RWPE2 (cell line): ENCODE data around the gene DMAC2L.
"Not testable (repeated sequence)": the region's sequence is repeated elsewhere in the genome, so short reads cannot be mapped to it uniquely, and the experiment has no call there.

ENCODE experiments used
- ATAC-seq: fragments of 200-7000 bp; cut with Tn5 transposase; 3 replicates; pipeline ENCODE4 v1.9.1; 2021; ENCODE audit warnings: low read depth
- DNase-seq: peaks from one replicate; pipeline ENCODE4 v3.0.0-alpha.2; 2020; ENCODE audit warnings: low spot score
- H3K27ac ChIP-seq: fragments of 450-650 bp; 2 replicates; pipeline ENCODE4 v1.5.1; 2017; ENCODE audit warnings: mild to moderate bottlenecking; ENCODE audit not compliant: poor library complexity, severe bottlenecking
- H3K27me3 ChIP-seq: fragments of 250-450 bp; sonication (Bioruptor Pico); 2 replicates; pipeline ENCODE4 v1.5.1; 2021; ENCODE audit warnings: mild to moderate bottlenecking, moderate library complexity; ENCODE audit not compliant: insufficient read depth, poor library complexity, severe bottlenecking
- H3K36me3 ChIP-seq: fragments of 250-450 bp; sonication (Bioruptor Pico); 2 replicates; pipeline ENCODE4 v1.5.1; 2020; ENCODE audit warnings: low read depth, mild to moderate bottlenecking, moderate library complexity
- H3K4me1 ChIP-seq: fragments of 250-450 bp; sonication (Bioruptor Pico); 2 replicates; pipeline ENCODE4 v1.5.1; 2021; ENCODE audit warnings: mild to moderate bottlenecking, moderate library complexity; ENCODE audit not compliant: insufficient read depth, poor library complexity, severe bottlenecking
- H3K4me3 ChIP-seq: fragments of 250-450 bp; sonication (Bioruptor Pico); 2 replicates; pipeline ENCODE4 v1.5.1; 2021; ENCODE audit warnings: mild to moderate bottlenecking, moderate library complexity; ENCODE audit not compliant: severe bottlenecking
- H3K9me3 ChIP-seq: fragments of 250-450 bp; sonication (Bioruptor Pico); 2 replicates; pipeline ENCODE4 v1.5.1; 2021; ENCODE audit warnings: mild to moderate bottlenecking, moderate library complexity; ENCODE audit not compliant: severe bottlenecking
- TF ChIP-seq, protein P1 (sequence below): fragments of 450-650 bp; IDR thresholded peaks from one replicate; pipeline ENCODE4 v1.5.1; 2017; ENCODE audit warnings: mild to moderate bottlenecking, moderate library complexity; ENCODE audit not compliant: poor library complexity, severe bottlenecking

DMAC2L gene

DNA sequence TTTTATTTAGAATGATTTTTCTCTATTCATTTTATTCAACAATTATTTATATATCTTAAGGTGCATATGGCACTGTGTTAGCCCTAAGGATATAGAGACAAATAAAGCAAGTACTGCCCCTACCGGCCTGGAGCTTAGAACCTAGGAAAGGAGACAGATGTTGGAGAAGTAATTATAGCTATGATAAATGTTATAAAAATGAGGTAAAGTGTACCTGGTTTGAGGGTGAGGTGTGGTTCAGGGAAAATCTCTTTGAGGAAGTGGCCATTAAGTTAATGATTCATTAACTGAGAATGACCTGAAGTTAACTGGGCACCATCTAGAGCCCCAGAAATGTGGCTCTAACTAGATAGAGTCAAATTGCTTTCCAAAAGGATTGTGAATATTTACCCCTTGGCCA lies 52.7 kb downstream of the DMAC2L start:
- Histone ChIP-seq H3K36me3 (no peaks in the 10 kb centered on the region), H3K4me1 (peaks cover 37% of the 10 kb centered on the region), H3K27ac (peak overlapping the region; percentile 21), H3K4me3 (no peak overlapping the region), H3K27me3 (no peaks in the 10 kb centered on the region), H3K9me3 (no peaks in the 10 kb centered on the region)
- TF ChIP-seq, protein P1, sequence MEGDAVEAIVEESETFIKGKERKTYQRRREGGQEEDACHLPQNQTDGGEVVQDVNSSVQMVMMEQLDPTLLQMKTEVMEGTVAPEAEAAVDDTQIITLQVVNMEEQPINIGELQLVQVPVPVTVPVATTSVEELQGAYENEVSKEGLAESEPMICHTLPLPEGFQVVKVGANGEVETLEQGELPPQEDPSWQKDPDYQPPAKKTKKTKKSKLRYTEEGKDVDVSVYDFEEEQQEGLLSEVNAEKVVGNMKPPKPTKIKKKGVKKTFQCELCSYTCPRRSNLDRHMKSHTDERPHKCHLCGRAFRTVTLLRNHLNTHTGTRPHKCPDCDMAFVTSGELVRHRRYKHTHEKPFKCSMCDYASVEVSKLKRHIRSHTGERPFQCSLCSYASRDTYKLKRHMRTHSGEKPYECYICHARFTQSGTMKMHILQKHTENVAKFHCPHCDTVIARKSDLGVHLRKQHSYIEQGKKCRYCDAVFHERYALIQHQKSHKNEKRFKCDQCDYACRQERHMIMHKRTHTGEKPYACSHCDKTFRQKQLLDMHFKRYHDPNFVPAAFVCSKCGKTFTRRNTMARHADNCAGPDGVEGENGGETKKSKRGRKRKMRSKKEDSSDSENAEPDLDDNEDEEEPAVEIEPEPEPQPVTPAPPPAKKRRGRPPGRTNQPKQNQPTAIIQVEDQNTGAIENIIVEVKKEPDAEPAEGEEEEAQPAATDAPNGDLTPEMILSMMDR = peak; percentile 45
- no peak for DNase-seq
- peak; percentile 61 for ATAC-seq

DNA sequence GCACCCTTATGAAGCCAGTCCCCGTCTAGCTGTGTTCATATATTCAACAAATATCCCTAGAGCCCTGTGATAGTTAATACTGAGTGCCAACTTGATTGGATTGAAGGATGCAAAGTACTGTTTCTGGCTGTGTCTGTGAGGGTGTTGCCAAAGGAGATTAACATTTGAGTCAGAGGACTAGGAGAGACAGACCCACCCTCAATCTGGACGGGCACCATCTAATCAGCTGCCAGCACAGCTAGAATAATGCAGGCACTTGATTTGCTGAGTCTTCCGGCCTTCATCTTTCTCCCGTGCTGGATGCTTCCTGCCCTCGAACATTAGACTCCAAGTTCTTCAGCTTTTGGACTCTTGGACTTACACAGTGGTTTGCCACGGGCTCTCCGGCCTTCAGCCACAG lies 53.4 kb downstream of the DMAC2L start:
- DNase-seq, H3K27me3 ChIP-seq, H3K36me3 ChIP-seq, H3K4me3 ChIP-seq, ATAC-seq, H3K9me3 ChIP-seq: not testable (repeated sequence)
- H3K4me1 ChIP-seq = peaks cover 34% of the 10 kb centered on the region
- H3K27ac ChIP-seq = peak overlapping the region; percentile 21

DNA sequence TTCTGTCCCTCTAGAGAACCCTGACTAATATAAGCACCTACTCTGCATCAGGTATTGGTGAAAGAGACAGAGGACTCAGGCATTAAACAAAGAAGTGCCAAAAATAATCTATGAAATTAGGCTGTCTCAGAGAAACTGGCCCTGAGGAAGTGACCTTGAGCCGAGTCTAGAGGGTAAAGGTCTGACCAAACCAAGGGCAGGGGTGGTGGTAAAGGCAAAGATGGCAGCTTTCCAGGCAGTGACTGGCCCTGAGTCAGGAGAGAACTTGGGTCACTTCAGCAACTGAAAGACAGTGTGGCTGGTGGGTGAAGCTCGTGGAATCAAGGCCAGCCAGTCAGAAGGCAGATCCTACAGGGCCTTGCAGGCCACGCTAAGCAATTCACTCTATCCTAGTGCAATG lies 54.0 kb downstream of the DMAC2L start:
- DNase-seq (no peak), ATAC-seq (no peak)
- Histone ChIP-seq H3K4me3 (no peak overlapping the region), H3K27ac (no peak overlapping the region), H3K36me3 (no peaks in the 10 kb centered on the region), H3K4me1 (peaks cover 29% of the 10 kb centered on the region), H3K27me3 (no peaks in the 10 kb centered on the region), H3K9me3 (no peaks in the 10 kb centered on the region)
- TF ChIP-seq, protein P1 = no peak

DNA sequence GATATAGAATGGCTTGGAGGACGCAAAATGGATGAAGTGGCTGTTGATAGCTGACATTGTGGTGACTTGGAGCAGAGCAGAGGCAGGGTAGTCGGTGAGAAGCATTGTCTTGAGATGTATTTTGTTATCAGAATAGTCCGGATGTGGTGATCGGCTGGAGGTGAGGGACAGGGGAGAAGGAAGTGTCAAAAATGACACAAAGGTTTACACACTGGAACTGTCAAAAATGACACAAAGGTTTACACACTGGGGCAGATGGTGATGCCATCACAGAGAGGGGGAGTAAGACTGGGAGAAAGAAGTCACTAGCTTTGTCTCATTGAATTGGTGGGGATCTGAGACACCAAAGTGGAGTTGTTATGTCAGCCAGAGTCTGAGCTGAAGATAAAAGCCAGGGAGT lies 54.5 kb downstream of the DMAC2L start:
- ATAC-seq = no peak
- peaks cover 25% of the 10 kb centered on the region for H3K4me1 ChIP-seq
- TF ChIP-seq, protein P1 = no peak

DNA sequence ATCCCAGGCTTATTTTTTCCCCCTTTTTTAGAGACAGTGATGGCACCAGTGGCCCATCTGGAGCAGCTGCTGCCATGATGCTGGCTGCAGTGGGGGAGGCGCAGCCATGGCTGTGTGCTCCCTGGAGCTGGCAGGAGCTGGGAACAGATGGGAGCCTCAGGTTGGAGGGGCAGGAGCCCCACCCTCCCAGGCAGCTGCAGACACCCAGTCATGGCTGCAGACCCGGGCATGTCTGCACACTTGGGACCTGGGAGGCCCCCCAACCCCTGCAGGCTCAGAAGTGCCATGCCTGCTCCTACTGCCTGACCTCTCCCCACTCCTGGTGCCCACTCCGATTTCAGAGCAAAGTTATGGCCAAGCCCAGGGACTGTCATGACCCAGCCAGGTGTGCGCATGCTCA lies 59.4 kb downstream of the DMAC2L start:
- no peak overlapping the region for H3K4me3 ChIP-seq
- H3K27ac ChIP-seq = no peak overlapping the region
- ATAC-seq (no peak), DNase-seq (no peak)
- no peaks in the 10 kb centered on the region for H3K4me1 ChIP-seq
- no peaks in the 10 kb centered on the region for H3K9me3 ChIP-seq
- no peaks in the 10 kb centered on the region for H3K36me3 ChIP-seq
- TF ChIP-seq, protein P1 = no peak
- H3K27me3 ChIP-seq = no peaks in the 10 kb centered on the region

More for the DNA sequence above, 54.5 kb downstream of the DMAC2L start:
- Histone ChIP-seq H3K27ac (no peak overlapping the region), H3K9me3 (no peaks in the 10 kb centered on the region), H3K36me3 (no peaks in the 10 kb centered on the region), H3K4me3 (no peak overlapping the region), H3K27me3 (no peaks in the 10 kb centered on the region)
- no peak for DNase-seq
